HL-60 (cell line): ENCODE measurements around the gene NTF3.

ENCODE experiments used
- DNase-seq, 2 experiments: peaks; one replicate each; pipeline ENCODE4 v3.0.0-alpha.2; 2010 to 2020; ENCODE audit warnings: low read depth in 1 of 2, low spot score in 1 of 2
- H3K27ac ChIP-seq: fragments of 250-450 bp; sonication (Bioruptor Pico); replicated peaks from 2 replicates; pipeline ENCODE4 v1.5.1; 2020; ENCODE audit warnings: mild to moderate bottlenecking, moderate library complexity
- H3K27me3 ChIP-seq: fragments of 250-450 bp; sonication (Bioruptor Pico); 2 replicates; pipeline ENCODE4 v1.5.1; 2021; ENCODE audit warnings: mild to moderate bottlenecking, moderate library complexity; ENCODE audit not compliant: insufficient read depth, poor library complexity, severe bottlenecking
- H3K4me3 ChIP-seq: replicated peaks from 2 replicates; pipeline ENCODE4 v1.5.1; 2011; ENCODE audit warnings: mild to moderate bottlenecking, control low read depth, low read length; ENCODE audit not compliant: insufficient read depth
- GABPA ChIP-seq: IDR thresholded peaks from 2 replicates; pipeline ENCODE4 v1.6.1; 2012; ENCODE audit warnings: low read depth
- POLR2AphosphoS5 ChIP-seq: IDR thresholded peaks from 2 replicates; pipeline ENCODE4 v1.6.1; 2012; ENCODE audit warnings: low read depth
- SPI1 ChIP-seq: IDR thresholded peaks from 2 replicates; pipeline ENCODE4 v1.6.1; 2012; ENCODE audit warnings: low read depth, mild to moderate bottlenecking, borderline replicate concordance
- TF ChIP-seq, protein P1 (sequence below): IDR thresholded peaks from one replicate; pipeline ENCODE4 v1.5.1; 2011; ENCODE audit warnings: low read length, control low read depth, inconsistent platforms; ENCODE audit not compliant: insufficient read depth
- TF ChIP-seq, protein P2 (sequence below): IDR thresholded peaks from 2 replicates; pipeline ENCODE4 v1.6.1; 2012; ENCODE audit warnings: low read depth; ENCODE audit not compliant: insufficient replicate concordance

NTF3 gene

DNA sequence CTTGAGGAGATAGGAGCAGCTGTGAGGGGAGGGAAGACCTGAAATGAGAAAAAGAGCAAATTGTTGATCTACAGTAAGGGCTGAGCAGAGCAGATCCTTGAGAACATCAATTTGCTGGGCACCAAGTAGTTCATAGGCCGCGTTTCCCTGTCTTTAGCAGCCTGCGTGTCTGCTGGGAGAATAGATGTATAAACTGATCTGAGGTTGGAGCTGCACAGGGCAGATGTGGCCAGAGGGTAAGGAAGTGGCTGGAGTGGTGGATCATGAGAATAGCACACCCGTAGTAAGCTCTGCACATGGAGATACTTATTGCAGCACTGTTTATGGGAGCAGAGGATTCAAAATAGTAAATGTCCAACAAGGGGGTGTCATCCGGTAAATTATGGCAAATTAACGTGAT is 44.4 kb downstream of the NTF3 start:
- no peak overlapping the region for H3K4me3 ChIP-seq
- H3K27ac ChIP-seq: no peak overlapping the region
- peaks cover 6% of the 10 kb centered on the region for H3K27me3 ChIP-seq
- DNase-seq: no peak
- TF ChIP-seq, protein P1, sequence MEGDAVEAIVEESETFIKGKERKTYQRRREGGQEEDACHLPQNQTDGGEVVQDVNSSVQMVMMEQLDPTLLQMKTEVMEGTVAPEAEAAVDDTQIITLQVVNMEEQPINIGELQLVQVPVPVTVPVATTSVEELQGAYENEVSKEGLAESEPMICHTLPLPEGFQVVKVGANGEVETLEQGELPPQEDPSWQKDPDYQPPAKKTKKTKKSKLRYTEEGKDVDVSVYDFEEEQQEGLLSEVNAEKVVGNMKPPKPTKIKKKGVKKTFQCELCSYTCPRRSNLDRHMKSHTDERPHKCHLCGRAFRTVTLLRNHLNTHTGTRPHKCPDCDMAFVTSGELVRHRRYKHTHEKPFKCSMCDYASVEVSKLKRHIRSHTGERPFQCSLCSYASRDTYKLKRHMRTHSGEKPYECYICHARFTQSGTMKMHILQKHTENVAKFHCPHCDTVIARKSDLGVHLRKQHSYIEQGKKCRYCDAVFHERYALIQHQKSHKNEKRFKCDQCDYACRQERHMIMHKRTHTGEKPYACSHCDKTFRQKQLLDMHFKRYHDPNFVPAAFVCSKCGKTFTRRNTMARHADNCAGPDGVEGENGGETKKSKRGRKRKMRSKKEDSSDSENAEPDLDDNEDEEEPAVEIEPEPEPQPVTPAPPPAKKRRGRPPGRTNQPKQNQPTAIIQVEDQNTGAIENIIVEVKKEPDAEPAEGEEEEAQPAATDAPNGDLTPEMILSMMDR: no peak

DNA sequence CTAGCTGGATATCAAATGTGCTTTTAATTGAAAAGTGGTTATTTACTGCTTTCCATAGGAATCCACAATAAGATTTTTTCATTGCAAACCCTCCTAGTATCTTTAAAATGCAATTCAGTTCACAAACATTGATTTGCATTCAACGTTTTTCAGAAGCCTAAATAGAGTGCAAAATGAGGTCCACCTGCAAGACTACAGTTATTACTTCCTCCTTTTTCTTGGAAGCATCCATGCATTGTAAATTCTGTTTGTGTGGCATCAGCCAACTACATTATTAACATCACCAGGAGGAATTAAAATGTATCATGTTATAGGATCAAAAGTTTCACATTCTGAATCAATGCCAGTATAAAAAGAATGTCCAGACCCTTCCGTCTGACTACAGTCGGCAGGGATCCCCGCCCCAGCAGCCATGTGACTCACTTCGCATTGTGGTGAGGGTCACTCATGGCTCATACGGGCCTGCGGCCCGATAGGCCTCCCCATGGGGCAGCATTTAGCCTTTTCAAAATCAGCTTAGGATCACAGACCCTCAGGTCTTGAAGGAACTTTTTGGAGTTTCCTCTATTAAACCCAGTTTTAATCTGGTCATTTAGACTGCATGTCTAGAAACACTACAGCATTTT is 46.3 kb downstream of the NTF3 start:
- peaks cover 4% of the 10 kb centered on the region for H3K27me3 ChIP-seq

DNA sequence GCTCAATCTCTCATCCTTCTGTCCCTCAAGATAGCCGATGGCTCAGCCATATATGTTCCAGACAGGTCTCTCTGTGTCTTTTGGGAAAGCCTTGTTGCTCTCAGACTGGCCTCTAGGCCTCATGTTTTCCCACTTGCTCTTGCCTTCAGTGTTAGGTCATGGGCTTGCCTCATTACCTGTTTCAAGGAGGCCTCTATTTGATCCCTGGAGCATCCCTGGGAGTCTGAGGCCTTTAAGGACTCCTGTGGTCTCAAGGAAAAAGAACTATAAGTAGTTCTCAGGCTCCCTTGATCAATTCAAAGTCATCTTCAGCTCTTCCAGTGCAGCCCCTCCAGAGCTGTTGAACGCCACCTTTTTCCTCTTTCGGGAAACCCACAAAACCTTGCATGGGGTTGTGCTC is 47.9 kb downstream of the NTF3 start:
- Histone ChIP-seq H3K27me3 (no peaks in the 10 kb centered on the region), H3K4me3 (no peak overlapping the region), H3K27ac (no peak overlapping the region)
- DNase-seq: no peak
- no peak for TF ChIP-seq GABPA
- TF ChIP-seq, protein P1: no peak
- no peak for TF ChIP-seq POLR2AphosphoS5
- no peak for TF ChIP-seq SPI1
- TF ChIP-seq, protein P2, sequence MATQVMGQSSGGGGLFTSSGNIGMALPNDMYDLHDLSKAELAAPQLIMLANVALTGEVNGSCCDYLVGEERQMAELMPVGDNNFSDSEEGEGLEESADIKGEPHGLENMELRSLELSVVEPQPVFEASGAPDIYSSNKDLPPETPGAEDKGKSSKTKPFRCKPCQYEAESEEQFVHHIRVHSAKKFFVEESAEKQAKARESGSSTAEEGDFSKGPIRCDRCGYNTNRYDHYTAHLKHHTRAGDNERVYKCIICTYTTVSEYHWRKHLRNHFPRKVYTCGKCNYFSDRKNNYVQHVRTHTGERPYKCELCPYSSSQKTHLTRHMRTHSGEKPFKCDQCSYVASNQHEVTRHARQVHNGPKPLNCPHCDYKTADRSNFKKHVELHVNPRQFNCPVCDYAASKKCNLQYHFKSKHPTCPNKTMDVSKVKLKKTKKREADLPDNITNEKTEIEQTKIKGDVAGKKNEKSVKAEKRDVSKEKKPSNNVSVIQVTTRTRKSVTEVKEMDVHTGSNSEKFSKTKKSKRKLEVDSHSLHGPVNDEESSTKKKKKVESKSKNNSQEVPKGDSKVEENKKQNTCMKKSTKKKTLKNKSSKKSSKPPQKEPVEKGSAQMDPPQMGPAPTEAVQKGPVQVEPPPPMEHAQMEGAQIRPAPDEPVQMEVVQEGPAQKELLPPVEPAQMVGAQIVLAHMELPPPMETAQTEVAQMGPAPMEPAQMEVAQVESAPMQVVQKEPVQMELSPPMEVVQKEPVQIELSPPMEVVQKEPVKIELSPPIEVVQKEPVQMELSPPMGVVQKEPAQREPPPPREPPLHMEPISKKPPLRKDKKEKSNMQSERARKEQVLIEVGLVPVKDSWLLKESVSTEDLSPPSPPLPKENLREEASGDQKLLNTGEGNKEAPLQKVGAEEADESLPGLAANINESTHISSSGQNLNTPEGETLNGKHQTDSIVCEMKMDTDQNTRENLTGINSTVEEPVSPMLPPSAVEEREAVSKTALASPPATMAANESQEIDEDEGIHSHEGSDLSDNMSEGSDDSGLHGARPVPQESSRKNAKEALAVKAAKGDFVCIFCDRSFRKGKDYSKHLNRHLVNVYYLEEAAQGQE: no peak

More for the DNA sequence above, 46.3 kb downstream of the NTF3 start:
- Histone ChIP-seq H3K27ac (no peak overlapping the region), H3K4me3 (no peak overlapping the region)
- TF ChIP-seq SPI1: no peak
- DNase-seq: no peak

DNA sequence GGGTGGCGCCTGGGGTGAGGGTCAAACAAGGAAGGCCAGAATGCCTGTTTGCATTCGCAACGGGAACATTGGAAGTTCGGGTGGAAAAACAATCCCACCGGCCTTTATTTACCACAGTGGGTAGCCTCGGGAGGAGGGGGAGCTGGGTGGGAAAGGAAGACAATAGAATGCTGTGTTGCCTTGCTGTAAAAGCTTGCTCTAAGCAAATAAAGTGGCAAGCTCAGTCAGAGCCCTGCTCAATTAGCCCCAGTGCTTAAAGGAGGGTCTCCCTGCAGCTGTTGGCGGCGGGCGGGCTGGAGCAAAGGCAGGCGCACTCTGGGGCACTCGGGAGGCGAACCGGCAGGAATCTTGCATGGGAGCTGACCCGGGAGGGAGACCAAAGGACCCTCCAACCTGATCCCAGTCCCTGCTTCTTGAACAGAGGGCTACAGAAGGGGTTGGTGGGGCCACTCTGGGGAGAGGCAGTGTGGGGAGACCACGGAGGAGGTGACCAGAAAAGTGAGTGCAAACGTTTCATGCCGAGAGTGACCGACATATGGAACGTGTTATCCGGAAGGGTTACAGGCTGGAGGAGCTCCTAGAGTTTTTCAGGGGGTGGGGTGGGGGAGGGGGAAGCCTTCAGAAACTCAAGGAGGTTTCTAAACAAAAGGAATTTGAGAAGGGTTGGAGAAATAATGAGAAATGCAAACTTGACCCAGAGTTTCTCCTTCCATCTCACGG is 48.5 kb downstream of the NTF3 start:
- DNase-seq: no peak
- TF ChIP-seq, protein P1: no peak
- no peak for TF ChIP-seq SPI1
- TF ChIP-seq GABPA: no peak
- TF ChIP-seq, protein P2: no peak
- no peak for TF ChIP-seq POLR2AphosphoS5
- Histone ChIP-seq H3K4me3 (no peak overlapping the region), H3K27ac (no peak overlapping the region), H3K27me3 (no peaks in the 10 kb centered on the region)
